ENCODE results near the gene B4GALNT4.
"Not testable (repeated sequence)": the region's sequence is repeated elsewhere in the genome, so short reads cannot be mapped to it uniquely, and the experiment has no call there.

Gene B4GALNT4, protein sequence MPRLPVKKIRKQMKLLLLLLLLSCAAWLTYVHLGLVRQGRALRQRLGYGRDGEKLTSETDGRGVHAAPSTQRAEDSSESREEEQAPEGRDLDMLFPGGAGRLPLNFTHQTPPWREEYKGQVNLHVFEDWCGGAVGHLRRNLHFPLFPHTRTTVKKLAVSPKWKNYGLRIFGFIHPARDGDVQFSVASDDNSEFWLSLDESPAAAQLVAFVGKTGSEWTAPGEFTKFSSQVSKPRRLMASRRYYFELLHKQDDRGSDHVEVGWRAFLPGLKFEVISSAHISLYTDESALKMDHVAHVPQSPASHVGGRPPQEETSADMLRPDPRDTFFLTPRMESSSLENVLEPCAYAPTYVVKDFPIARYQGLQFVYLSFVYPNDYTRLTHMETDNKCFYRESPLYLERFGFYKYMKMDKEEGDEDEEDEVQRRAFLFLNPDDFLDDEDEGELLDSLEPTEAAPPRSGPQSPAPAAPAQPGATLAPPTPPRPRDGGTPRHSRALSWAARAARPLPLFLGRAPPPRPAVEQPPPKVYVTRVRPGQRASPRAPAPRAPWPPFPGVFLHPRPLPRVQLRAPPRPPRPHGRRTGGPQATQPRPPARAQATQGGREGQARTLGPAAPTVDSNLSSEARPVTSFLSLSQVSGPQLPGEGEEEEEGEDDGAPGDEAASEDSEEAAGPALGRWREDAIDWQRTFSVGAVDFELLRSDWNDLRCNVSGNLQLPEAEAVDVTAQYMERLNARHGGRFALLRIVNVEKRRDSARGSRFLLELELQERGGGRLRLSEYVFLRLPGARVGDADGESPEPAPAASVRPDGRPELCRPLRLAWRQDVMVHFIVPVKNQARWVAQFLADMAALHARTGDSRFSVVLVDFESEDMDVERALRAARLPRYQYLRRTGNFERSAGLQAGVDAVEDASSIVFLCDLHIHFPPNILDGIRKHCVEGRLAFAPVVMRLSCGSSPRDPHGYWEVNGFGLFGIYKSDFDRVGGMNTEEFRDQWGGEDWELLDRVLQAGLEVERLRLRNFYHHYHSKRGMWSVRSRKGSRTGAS

GRCh38 chr11:369336-370018 lies at the start of gene B4GALNT4:
B4GALNT4 (plus strand) TSS chr11:369499; CDS start chr11:369804, 305 bp downstream.
- DNase-seq (ENCODE audit: low read depth): no peak

DNA sequence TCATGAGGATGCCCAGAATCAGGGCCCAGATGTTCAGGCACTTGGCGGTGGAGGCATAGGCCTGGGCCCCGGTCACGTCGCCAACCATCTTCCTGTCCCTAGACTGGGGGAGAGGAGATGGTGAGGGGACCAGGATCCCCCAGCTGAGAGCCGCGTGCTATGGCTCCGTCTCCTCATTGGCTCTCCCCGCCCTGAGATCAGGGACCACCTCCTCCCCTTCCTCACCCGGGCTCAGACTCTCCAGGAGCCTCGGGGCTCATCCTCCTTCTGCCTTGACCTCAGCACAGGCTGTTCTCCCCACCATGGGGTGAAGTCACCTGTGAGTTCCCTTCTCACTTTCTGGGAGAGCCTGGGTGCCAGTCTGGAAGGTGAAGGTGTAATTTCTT lies 49.4 kb upstream of the B4GALNT4 start:
- not testable (repeated sequence) for DNase-seq (ENCODE audit: low read depth)

DNA sequence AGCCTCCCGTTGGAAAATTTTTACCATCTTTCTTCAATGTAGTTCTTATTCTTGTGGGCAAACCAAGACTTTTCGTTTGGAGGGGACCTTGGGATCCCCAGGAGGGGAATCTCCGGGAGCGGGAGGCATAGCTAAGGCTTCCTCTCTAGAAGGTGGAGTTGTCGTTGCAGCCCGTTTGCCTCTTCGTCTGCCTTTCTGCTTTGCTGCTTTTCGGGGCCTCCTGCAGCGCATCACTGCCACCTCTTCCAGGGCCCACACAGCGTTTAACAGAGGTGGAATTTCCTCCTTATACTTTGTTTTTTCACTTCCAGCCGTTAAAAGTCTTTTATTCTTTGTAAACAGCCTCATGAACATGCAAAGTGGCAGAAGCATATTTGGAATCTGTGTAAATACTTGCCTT lies 45.1 kb upstream of the B4GALNT4 start:
- DNase-seq (ENCODE audit: low read depth): no peak

DNA sequence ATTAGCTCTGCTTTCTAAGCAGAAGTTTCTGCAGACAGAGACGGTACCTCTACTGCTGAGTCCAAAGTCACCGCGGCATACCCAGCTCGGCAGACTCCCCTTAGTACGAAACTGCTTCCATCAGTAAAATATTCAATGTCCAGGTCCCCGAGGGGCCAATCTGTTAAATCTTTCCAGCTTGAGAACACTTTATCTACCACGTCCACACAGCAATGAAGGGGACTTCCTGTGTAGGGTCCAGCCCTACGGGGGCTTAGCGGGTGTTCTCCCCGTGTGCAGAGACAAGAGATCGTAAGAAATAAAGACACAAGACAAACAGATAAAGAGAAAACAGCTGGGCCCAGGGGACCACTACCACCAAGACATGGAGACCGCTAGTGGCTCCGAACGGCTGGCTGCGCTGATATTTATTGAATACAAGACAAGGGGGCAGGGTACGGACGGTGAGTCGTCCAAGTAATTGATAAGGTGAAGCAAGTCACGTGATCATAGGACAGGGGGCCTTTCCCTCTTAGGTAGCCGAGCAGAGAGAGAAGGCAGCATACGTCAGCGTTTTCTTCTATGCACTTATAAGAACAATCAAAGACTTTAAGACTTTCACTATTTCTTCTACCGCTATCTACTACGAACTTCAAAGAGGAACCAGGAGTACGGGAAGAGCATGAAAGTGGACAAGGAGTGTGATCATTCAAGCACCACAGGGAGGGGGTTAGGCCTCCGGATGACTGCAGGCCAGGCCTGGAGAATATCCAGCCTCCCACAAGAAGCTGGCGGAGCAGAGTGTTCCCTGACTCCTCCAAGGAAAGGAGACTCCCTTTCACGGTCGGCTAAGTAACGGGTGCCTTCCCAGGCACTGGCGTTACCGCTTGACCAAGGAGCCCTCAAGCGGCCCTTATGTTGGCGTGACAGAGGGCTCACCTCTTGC lies 44.4 kb upstream of the B4GALNT4 start:
- not testable (repeated sequence) for DNase-seq (ENCODE audit: low read depth)

DNA sequence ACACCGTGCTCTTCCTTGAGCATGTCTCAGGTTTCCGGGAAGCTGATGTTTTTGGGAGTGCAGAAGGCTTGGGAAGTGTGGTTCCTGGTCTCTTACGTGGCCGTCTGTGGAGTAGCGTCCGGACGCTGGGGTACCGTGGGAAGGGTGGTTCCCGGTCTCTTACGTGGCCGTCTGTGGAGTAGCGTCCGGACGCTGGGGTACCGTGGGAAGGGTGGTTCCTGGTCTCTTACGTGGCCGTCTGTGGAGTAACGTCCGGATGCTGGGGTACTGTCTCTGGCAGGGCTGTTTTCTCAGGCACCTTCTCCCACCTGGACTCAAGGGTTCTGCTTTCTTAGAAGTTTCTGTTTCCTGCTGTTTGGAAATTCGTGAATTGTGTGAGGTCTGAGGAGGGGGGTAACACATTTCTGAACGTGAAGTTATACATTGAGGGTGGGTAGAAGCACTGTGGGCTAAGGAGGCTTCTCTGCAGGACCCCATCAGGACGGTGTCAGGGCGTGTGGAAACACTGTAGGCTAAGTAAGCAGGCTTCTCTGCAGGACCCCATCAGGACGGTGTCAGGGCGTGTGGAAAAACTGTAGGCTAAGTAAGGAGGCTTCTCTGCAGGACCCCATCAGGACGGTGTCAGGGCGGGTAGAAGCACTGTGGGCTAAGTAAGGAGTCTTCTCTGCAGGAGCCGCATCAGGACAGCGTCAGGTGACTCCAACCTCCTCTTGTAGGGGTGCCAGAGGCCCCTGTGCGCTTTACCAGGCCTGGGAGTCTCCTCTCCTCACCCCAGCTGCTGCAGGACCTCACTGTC lies 43.3 kb upstream of the B4GALNT4 start:
- DNase-seq (ENCODE audit: low read depth): no peak

DNA sequence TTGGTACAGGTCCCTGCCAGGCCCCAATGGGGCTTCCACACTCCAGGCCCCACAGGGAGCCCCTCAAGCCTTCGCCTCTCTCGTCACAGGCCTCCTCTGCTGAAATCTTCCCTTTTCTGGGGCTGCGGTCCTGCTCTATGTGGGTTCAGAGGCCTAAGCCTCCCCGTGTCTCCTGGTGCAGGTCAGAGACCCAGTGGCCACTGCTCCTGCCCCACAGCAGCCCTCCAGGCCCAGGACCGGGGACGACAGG lies 42.8 kb upstream of the B4GALNT4 start:
- no peak for DNase-seq (ENCODE audit: low read depth)

- no peak for DNase-seq (ENCODE audit: low read depth)
Measured at GRCh38 chr11:326842-327580, 42.3 kb upstream of the B4GALNT4 start.

DNA sequence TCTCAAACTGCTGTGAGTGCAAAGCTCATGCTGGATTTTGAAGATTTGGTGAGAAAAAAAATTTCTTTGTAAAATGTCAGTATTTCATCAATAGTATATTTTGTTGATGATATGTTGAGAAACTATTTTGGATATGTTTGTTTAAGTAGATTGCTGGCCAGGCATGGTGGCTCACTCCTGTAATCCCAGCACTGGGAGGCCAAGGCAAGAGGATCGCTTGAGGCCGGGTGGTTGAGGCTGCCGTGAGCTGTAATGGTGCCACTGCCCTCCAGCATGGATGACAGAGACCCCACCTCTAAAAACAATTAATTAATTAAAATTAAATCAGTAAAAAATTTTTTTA lies 41.7 kb upstream of the B4GALNT4 start:
- DNase-seq (ENCODE audit: low read depth): no peak

DNA sequence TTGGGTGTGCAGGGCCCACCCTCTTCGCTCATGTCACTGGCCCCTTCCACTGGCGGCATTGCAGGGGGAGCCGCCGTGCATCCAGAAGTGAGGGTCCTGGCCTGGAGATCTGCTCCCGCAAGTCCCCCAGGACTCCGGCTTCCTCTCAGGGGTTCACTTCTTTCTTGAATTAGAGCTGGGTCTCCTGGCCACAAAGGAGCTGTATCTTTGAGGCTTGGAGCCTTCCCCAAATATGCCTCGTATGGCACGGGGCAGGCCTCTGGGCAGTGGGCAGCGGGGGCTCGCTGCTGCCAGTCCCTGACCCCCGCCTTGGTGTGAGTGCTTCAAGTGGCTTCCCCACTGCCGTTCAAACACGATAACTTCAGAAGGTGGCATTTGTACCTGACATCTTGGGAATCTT lies 41.3 kb upstream of the B4GALNT4 start:
- no peak for DNase-seq (ENCODE audit: low read depth)

GRCh38 chr11:328516-329100 lies 40.7 kb upstream of the B4GALNT4 start:
- not testable (repeated sequence) for DNase-seq (ENCODE audit: low read depth)

GRCh38 chr11:329886-330253 lies 39.4 kb upstream of the B4GALNT4 start:
- DNase-seq (ENCODE audit: low read depth): no peak

- no peak for DNase-seq (ENCODE audit: low read depth)
Measured at GRCh38 chr11:330307-330693, 39.0 kb upstream of the B4GALNT4 start.

DNA sequence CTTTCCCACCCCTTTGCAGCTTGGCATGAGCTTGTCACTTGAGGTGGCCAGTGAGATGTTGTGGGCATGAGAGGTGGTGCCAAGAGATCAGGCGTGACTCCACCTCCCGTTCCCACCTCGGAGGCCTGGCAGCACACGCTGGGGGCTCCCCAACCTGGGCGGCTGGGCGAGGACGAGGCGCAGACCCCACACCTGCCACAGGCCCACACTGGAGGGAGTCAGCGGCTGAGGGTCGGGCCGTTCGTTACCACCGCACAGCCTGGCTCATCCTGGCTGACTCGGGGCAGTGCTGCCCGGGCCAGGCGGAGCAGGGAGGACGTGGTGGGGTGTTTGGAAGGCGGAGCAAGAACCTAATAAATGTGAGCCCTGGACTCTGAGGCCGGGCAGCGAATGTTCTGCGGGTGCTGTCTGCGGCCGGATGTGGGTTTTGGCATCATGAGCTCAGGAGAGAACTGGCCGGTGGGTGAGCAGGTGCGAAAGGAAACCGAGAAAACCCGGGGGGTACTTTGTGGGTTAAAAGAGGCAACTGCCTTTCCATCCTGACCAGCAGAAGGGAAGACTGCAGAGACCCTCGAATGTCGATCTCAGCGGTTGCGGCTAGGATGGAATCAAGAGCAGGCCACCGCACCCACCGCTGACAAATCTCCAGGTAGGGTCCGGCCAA lies 38.5 kb upstream of the B4GALNT4 start:
- no peak for DNase-seq (ENCODE audit: low read depth)

- no peak for DNase-seq (ENCODE audit: low read depth)
Measured at GRCh38 chr11:331358-332060, 37.8 kb upstream of the B4GALNT4 start.

- DNase-seq (ENCODE audit: low read depth): no peak
Measured at GRCh38 chr11:332651-333480, 36.4 kb upstream of the B4GALNT4 start.

DNA sequence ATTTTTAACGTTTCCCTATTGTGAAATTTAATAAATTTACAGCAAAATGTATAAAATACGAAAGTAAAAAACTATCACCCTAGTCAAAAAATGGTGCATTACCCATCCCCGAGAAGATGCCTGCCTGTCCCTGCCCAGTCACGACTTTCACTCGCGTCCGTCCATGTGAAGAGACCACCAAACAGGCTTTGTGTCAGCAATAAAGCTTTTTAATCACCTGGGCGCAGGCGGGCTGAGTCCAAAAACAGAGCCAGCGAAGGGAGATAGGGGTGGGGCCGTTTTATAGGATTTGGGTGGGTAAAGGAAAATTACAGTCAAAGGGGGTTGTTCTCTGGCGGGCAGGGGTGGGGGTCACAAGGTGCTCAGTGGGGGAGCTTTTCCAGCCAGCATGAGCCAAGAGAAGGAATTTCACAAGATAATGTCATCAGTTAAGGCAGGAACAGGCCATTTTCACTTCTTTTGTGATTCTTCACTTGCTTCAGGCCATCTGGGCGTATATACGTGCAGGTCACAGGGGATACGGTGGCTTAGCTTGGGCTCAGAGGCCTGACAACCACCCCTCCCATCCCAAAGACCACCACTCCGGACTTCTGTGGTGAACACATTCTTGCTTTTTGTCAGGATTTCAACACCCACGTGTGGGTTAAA lies 35.6 kb upstream of the B4GALNT4 start:
- not testable (repeated sequence) for DNase-seq (ENCODE audit: low read depth)
